B cell (primary cell): ENCODE measurements around the gene MYOM1. TPM values are rescaled to one million over a fixed set of nuclear protein-coding genes. Genes with fewer than 3 reads are reported as not detected.
A peak's percentile ranks its signal among the peaks of the same experiment; 100 is the strongest.

ENCODE experiments used
- ATAC-seq: fragments of 200-7000 bp; cut with Tn5 transposase; one replicate; pipeline ENCODE4 v1.10.0; 2021; ENCODE audit warnings: low read depth, mild to moderate bottlenecking, moderate number of reproducible peaks, moderate library complexity
- CTCF ChIA-PET: fragments of 350-600 bp; sonication (Branson Sonifier 250); formaldehyde crosslinking; loops from one replicate; lab custom pipeline; 2021; ENCODE audit warnings: antibody characterized with exemption, inconsistent platforms; lab: Charles Lee
- POLR2A ChIA-PET: fragments of 350-600 bp; sonication (Branson Sonifier 250); formaldehyde crosslinking; loops from one replicate; lab custom pipeline; 2021; ENCODE audit warnings: antibody characterized with exemption; lab: Charles Lee
- DNase-seq: peaks from one replicate; pipeline ENCODE4 v3.0.0; 2013
- H2AFZ ChIP-seq: 2 replicates; pipeline ENCODE4 v1.6.1; 2012; ENCODE audit warnings: mild to moderate bottlenecking, low read depth, low read length; ENCODE audit not compliant: insufficient read depth, poor library complexity, severe bottlenecking
- H3K27ac ChIP-seq, 2 donors: 1 replicate in 1 of 2; 2 replicates in 1 of 2; pipeline ENCODE4 v1.5.1; 2012 to 2013; ENCODE audit warnings: low read length in 2 of 2, mild to moderate bottlenecking in 2 of 2, moderate library complexity in 1 of 2
- H3K27me3 ChIP-seq, 4 experiments: fragments of 200-600 bp in 1 of 4; sonication (generic) in 1 of 4; replicated peaks in 1 of 4; 1 replicate in 2 of 4; 2 replicates in 2 of 4; pipeline versions ENCODE4 v1.6.1 to v1.7.0; 2013 to 2016; ENCODE audit warnings: low read length in 3 of 4, mild to moderate bottlenecking in 2 of 4, mixed read lengths in 1 of 4, moderate library complexity in 1 of 4; ENCODE audit not compliant: insufficient read depth in 4 of 4, control insufficient read depth in 3 of 4; ENCODE audit errors: control extremely low read depth in 1 of 4
- H3K36me3 ChIP-seq, 2 experiments: replicated peaks in 1 of 2; 1 replicate in 1 of 2; 2 replicates in 1 of 2; pipeline versions ENCODE4 v1.6.1 to v1.7.1; 2013; ENCODE audit warnings: low read length in 1 of 2; ENCODE audit not compliant: insufficient read depth in 2 of 2, control insufficient read depth in 1 of 2; ENCODE audit errors: control extremely low read depth in 1 of 2, extremely low read depth in 1 of 2
- H3K4me1 ChIP-seq, 2 donors: fragments of 200-600 bp in 1 of 2; sonication (generic) in 1 of 2; 1 replicate in 1 of 2; 2 replicates in 1 of 2; pipeline versions ENCODE4 v1.5.1 to v1.6.1; 2013 to 2017; ENCODE audit warnings: low read length in 2 of 2; ENCODE audit not compliant: control insufficient read depth in 2 of 2, insufficient read depth in 2 of 2
- H3K4me2 ChIP-seq: replicated peaks from 2 replicates; pipeline ENCODE3; 2012; ENCODE audit warnings: mild to moderate bottlenecking, low read depth, low read length; ENCODE audit not compliant: poor library complexity, severe bottlenecking
- H3K4me3 ChIP-seq, 5 experiments: fragments of 200-600 bp in 1 of 5; sonication (generic) in 1 of 5; 1 replicate in 3 of 5; 2 replicates in 2 of 5; pipeline versions ENCODE4 v1.5.1 to v1.7.0; 2011 to 2016; ENCODE audit warnings: low read length in 4 of 5, mild to moderate bottlenecking in 4 of 5, low read depth in 2 of 5, control low read depth in 1 of 5, moderate library complexity in 1 of 5; ENCODE audit not compliant: insufficient read depth in 1 of 5; ENCODE audit errors: control extremely low read depth in 1 of 5, extremely low read depth in 1 of 5
- H3K79me2 ChIP-seq: fragments of 200-600 bp; sonication (generic); one replicate; pipeline ENCODE4 v1.6.0; 2016; ENCODE audit warnings: low read length; ENCODE audit not compliant: control insufficient read depth, insufficient read depth
- H3K9ac ChIP-seq: fragments of 200-600 bp; sonication (generic); 2 replicates; pipeline ENCODE4 v1.6.1; 2017; ENCODE audit warnings: mild to moderate bottlenecking, low read length, moderate library complexity
- H3K9me3 ChIP-seq, 3 donors: one replicate each; pipeline versions ENCODE4 v1.6.1 to v1.7.1; 2013; ENCODE audit warnings: low read length in 2 of 3; ENCODE audit not compliant: control insufficient read depth in 2 of 3, insufficient read depth in 1 of 3; ENCODE audit errors: control extremely low read depth in 1 of 3
- H4K20me1 ChIP-seq: 2 replicates; pipeline ENCODE4 v1.6.0; 2012; ENCODE audit warnings: mild to moderate bottlenecking, low read length; ENCODE audit not compliant: insufficient read depth, control insufficient read depth, poor library complexity, severe bottlenecking
- H3K27ac Mint-ChIP-seq: one replicate; pipeline ENCODE4 v1.8.0; 2021; ENCODE audit warnings: mixed read lengths
- H3K27me3 Mint-ChIP-seq: one replicate; pipeline ENCODE4 v1.8.0; 2021; ENCODE audit warnings: mixed read lengths
- H3K4me1 Mint-ChIP-seq: one replicate; pipeline ENCODE4 v1.8.0; 2021; ENCODE audit warnings: mixed read lengths
- H3K4me3 Mint-ChIP-seq: one replicate; pipeline ENCODE4 v1.8.0; 2021; ENCODE audit warnings: mixed read lengths
- H3K9me3 Mint-ChIP-seq: one replicate; pipeline ENCODE4 v1.8.0; 2022; ENCODE audit warnings: mixed read lengths; ENCODE audit not compliant: insufficient read depth
- CTCF ChIP-seq: fragments of 200-600 bp; IDR thresholded peaks from one replicate; pipeline ENCODE4 v1.8.0; 2022; ENCODE audit warnings: antibody characterized with exemption, mild to moderate bottlenecking
- EZH2 ChIP-seq: IDR thresholded peaks from 2 replicates; pipeline ENCODE4 v1.6.1; 2012; ENCODE audit warnings: borderline replicate concordance, low read depth, mild to moderate bottlenecking, moderate library complexity, low read length; ENCODE audit not compliant: insufficient read depth, poor library complexity, severe bottlenecking
- WGBS: methylation state at CpG from one replicate; pipeline ENCODE4 v1.1.5; 2013; ENCODE audit warnings: missing lambda C conversion rate; ENCODE audit not compliant: insufficient coverage; 5-methylcytosine and 5-hydroxymethylcytosine counted together
- intact Hi-C: fragments of 100-400 bp; cut with micrococcal nuclease; formaldehyde crosslinking; loops from one replicate; pipeline ENCODE4 v1.10.0; 2022
- polyA plus RNA-seq: library from polyadenylated mRNA; depleted of rRNA; stranded (reverse); fragments of >200 nt; gene quantifications from 2 replicates; pipeline ENCODE4 v1.2.3, GENCODE V29; 2012
- total RNA-seq, 2 donors: library from RNA; stranded (reverse); fragments of 120-200 nt in 1 of 2; gene quantifications; 1 replicate in 1 of 2; 2 replicates in 1 of 2; pipeline versions ENCODE4 v1.2.3 to v1.2.4, GENCODE V29; 2013 to 2022

Gene MYOM1
- total and polyA plus RNA-seq, 2 donors (not counting 1 experiment from before 2014, with no cell fraction given): 1.5 to 12.8 TPM

GRCh38 chr18:3067722-3068121 lies 152.0 kb downstream of the MYOM1 start:
- Histone ChIP-seq H3K9ac (peak overlapping the region; percentile 15), H2AFZ (peak overlapping the region; percentile 48), H3K4me2 (peak overlapping the region; percentile 39), H3K27me3 (no peaks in the 10 kb centered on the region), H4K20me1 (no peaks in the 10 kb centered on the region), H3K79me2 (no peaks in the 10 kb centered on the region), H3K4me1 (peaks cover 5 to 7% of the 10 kb centered on the region in 2 donors), H3K36me3 (no peaks in the 10 kb centered on the region), H3K4me3 (no peak overlapping the region), H3K27ac (no peak overlapping the region), H3K9me3 (no peaks in the 10 kb centered on the region)
- Mint-ChIP-seq H3K9me3 (no peaks in the 10 kb centered on the region), H3K27ac (no peak overlapping the region), H3K27me3 (no peaks in the 10 kb centered on the region), H3K4me1 (peaks cover 12% of the 10 kb centered on the region), H3K4me3 (peak overlapping the region; percentile 12)
- intact Hi-C loops: no loop called here
- TF ChIP-seq CTCF (no peak), EZH2 (no peak)
- ChIA-PET CTCF (no interaction called here), POLR2A (no interaction called here)
- DNase-seq (no peak), ATAC-seq (no peak)
- WGBS: 14% methylated on average over 3 of the region's 5 CpGs

- intact Hi-C loops: no loop called here
- POLR2A ChIA-PET: no interaction called here
- Mint-ChIP-seq H3K27me3 (no peaks in the 10 kb centered on the region), H3K9me3 (no peaks in the 10 kb centered on the region), H3K27ac (no peak overlapping the region), H3K4me3 (no peak overlapping the region), H3K4me1 (peaks cover 16% of the 10 kb centered on the region)
- Histone ChIP-seq H3K27me3 (no peaks in the 10 kb centered on the region), H3K4me3 (no peak overlapping the region), H2AFZ (peak overlapping the region; percentile 48), H3K36me3 (no peaks in the 10 kb centered on the region), H3K4me2 (peak overlapping the region; percentile 39), H3K27ac (no peak overlapping the region), H3K9me3 (no peaks in the 10 kb centered on the region), H4K20me1 (no peaks in the 10 kb centered on the region), H3K4me1 (peaks cover 5 to 9% of the 10 kb centered on the region in 2 donors), H3K9ac (peak overlapping the region; percentile 15), H3K79me2 (no peaks in the 10 kb centered on the region)
- no peak for DNase-seq
- CTCF ChIA-PET: no interaction called here
- 95% methylated on average over 24 of the region's 25 CpGs for WGBS
- TF ChIP-seq EZH2: no peak
- no peak for TF ChIP-seq CTCF
- no peak for ATAC-seq
These were observed 152.6 kb downstream of the MYOM1 start for GRCh38 chr18:3067165-3067661.
